HG03196 (cell line): ENCODE results near the gene GAGE12E.
"Not testable (repeated sequence)": the region's sequence is repeated elsewhere in the genome, so short reads cannot be mapped to it uniquely, and the experiment has no call there.

Source experiments
- ATAC-seq: cut with Tn5 transposase; IDR thresholded peaks from one replicate; pipeline ENCODE4 v1.9.1; 2021; ENCODE audit not compliant: unreplicated experiment

The GAGE12E gene, protein sequence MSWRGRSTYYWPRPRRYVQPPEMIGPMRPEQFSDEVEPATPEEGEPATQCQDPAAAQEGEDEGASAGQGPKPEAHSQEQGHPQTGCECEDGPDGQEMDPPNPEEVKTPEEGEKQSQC

GRCh38 chrX:49550989-49551388 lies at the start of gene GAGE12E:
Gene GAGE12E, plus strand, starts transcription at chrX:49551289. Its CDS starts 1,155 bp downstream, at chrX:49552444.
- ATAC-seq, result not testable (repeated sequence)

DNA sequence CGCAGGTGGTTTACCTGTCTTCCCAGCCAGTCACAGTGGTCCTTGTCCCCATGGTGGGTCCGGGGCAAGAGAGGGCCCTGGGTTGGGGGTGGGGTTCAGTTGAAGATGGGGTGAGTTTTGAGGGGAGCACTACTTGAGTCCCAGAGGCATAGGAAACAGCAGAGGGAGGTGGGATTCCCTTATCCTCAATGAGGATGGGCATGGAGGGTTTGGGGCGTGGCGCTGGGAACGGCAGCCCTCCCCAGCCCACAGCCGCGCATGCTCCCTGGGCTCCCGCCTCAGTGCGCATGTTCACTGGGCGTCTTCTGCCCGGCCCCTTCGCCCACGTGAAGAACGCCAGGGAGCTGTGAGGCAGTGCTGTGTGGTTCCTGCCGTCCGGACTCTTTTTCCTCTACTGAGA lies 19.2 kb upstream of the GAGE12E start, which contains the start of gene GAGE12C:
GAGE12C (plus strand) TSS at position 301 of the 400 bp plus-strand sequence. CDS start 1,155 bp downstream, outside the sequence.
- ATAC-seq, result not testable (repeated sequence)

GRCh38 chrX:49541433-49541832 lies 9.7 kb upstream of the GAGE12E start, which contains the start of gene GAGE12D:
Gene GAGE12D, plus strand, starts transcription at chrX:49541733. Its CDS starts 1,155 bp downstream, at chrX:49542888.
- not testable (repeated sequence) for ATAC-seq

DNA sequence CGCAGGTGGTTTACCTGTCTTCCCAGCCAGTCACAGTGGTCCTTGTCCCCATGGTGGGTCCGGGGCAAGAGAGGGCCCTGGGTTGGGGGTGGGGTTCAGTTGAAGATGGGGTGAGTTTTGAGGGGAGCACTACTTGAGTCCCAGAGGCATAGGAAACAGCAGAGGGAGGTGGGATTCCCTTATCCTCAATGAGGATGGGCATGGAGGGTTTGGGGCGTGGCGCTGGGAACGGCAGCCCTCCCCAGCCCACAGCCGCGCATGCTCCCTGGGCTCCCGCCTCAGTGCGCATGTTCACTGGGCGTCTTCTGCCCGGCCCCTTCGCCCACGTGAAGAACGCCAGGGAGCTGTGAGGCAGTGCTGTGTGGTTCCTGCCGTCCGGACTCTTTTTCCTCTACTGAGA lies 9.5 kb downstream of the GAGE12E start, which contains the start of gene GAGE12F:
GAGE12F (plus strand) TSS at position 301 of the 400 bp plus-strand sequence. CDS start 1,155 bp downstream, outside the sequence.
- not testable (repeated sequence) for ATAC-seq

DNA sequence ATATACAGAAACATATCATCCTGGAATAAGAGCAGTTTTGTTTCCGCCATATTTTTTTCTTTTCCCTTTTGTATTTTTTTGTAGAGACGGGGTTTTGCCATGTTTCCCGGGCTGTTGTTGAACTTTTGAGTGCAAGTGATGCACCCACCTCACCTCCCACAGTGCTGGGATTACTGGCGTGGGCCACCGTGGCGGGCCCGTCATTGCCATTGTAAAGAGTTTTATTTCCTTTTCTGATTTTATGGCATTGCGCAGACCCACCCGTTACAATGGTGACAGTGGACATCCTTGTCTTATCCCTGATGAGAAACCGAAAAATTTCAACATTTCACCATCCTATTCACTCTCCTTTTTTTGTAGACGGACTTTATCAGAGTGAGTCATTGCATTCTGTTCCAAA lies 17.6 kb downstream of the GAGE12E start:
- ATAC-seq, result not testable (repeated sequence)

- not testable (repeated sequence) for ATAC-seq
Measured at GRCh38 chrX:49569152-49569551, 18.1 kb downstream of the GAGE12E start.

DNA sequence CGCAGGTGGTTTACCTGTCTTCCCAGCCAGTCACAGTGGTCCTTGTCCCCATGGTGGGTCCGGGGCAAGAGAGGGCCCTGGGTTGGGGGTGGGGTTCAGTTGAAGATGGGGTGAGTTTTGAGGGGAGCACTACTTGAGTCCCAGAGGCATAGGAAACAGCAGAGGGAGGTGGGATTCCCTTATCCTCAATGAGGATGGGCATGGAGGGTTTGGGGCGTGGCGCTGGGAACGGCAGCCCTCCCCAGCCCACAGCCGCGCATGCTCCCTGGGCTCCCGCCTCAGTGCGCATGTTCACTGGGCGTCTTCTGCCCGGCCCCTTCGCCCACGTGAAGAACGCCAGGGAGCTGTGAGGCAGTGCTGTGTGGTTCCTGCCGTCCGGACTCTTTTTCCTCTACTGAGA lies 19.0 kb downstream of the GAGE12E start, which contains the start of gene GAGE12G:
GAGE12G (plus strand) TSS at position 301 of the 400 bp plus-strand sequence. CDS start 1,155 bp downstream, outside the sequence.
- ATAC-seq, result not testable (repeated sequence)

GRCh38 chrX:49579649-49580048 lies 28.6 kb downstream of the GAGE12E start, which contains the start of gene GAGE12H:
Gene GAGE12H, plus strand, starts transcription at chrX:49579949. Its CDS starts 1,155 bp downstream, at chrX:49581104.
- ATAC-seq, result not testable (repeated sequence)

DNA sequence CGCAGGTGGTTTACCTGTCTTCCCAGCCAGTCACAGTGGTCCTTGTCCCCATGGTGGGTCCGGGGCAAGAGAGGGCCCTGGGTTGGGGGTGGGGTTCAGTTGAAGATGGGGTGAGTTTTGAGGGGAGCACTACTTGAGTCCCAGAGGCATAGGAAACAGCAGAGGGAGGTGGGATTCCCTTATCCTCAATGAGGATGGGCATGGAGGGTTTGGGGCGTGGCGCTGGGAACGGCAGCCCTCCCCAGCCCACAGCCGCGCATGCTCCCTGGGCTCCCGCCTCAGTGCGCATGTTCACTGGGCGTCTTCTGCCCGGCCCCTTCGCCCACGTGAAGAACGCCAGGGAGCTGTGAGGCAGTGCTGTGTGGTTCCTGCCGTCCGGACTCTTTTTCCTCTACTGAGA lies 38.1 kb downstream of the GAGE12E start, which contains the start of gene GAGE2A:
GAGE2A (plus strand) TSS at position 301 of the 400 bp plus-strand sequence. CDS start 1,155 bp downstream, outside the sequence.
- ATAC-seq, result not testable (repeated sequence)

DNA sequence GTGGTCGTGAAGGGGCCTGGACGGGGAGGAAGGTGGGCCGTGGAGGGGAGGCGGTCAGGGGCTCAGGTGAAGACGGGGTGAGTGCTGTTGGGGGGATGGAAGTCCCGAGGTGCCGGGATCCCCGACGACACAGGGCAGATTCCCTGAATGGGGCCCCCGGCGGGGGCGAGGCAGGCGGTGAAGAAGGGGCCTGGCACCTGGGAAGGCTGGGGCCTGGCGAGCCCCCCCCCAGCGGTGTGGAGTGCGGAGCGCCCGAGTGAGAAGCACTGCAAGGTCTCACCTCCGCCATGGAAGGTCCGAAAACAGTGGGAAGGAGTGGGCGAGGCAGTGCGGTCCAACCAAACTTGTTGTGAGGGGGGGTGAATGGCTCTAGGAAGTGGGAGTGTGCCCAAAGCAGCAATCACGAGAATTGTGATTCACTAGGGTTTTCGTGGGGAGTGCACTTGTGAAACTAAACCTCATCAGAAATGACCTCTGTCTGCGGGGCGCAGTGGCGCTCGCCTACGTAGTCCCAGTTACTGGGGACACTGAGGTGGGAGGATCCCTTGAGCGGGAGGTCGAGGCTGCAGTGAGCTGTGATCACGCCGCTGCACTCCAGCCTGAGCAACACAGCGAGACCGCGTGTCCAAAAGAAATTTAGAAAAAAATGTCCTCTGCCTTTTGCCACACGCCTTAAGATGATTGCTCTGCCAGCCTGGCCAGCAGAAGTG lies 38.8 kb downstream of the GAGE12E start:
- not testable (repeated sequence) for ATAC-seq

- ATAC-seq, result not testable (repeated sequence)
Measured at GRCh38 chrX:49590488-49590887, 39.4 kb downstream of the GAGE12E start.

GRCh38 chrX:49598720-49599119 lies 47.6 kb downstream of the GAGE12E start, which contains the start of gene GAGE1:
Gene GAGE1, plus strand, starts transcription at chrX:49599020. Its CDS starts 1,155 bp downstream, at chrX:49600175.
- not testable (repeated sequence) for ATAC-seq
